GM20000 (cell line): ENCODE measurements around the gene SLC18A3.

Experiments
- DNase-seq: peaks from one replicate; pipeline ENCODE4 v3.0.0; 2012; ENCODE audit warnings: low spot score
- TF ChIP-seq, protein P1 (sequence below): IDR thresholded peaks from 2 replicates; pipeline ENCODE4 v1.5.1; 2012; ENCODE audit warnings: mild to moderate bottlenecking, control low read depth; ENCODE audit errors: extremely low read depth, missing control alignments

SLC18A3 gene

DNA sequence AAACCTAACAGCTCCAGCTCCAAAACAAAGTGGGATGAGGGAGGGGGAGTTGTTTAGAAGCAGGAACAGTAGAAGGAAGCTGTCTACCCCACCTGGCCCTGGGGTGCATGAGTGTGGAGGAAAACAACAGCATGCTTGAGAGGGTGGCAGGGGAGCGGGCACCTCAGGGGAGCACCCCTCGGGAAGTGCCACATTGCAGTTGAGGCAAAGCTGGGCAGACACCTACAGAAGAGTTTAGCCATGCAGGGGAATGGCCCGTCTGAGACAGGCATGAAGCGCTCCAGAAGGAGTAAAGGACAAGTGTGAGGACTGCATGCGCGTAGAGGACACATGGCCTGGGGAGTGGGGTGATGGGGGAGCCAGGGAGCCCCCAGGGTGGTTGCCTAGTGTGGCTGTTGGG, 21.9 kb downstream of the SLC18A3 start:
- TF ChIP-seq, protein P1, sequence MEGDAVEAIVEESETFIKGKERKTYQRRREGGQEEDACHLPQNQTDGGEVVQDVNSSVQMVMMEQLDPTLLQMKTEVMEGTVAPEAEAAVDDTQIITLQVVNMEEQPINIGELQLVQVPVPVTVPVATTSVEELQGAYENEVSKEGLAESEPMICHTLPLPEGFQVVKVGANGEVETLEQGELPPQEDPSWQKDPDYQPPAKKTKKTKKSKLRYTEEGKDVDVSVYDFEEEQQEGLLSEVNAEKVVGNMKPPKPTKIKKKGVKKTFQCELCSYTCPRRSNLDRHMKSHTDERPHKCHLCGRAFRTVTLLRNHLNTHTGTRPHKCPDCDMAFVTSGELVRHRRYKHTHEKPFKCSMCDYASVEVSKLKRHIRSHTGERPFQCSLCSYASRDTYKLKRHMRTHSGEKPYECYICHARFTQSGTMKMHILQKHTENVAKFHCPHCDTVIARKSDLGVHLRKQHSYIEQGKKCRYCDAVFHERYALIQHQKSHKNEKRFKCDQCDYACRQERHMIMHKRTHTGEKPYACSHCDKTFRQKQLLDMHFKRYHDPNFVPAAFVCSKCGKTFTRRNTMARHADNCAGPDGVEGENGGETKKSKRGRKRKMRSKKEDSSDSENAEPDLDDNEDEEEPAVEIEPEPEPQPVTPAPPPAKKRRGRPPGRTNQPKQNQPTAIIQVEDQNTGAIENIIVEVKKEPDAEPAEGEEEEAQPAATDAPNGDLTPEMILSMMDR: no peak
- DNase-seq: no peak

GRCh38 chr10:49632406-49633317, 22.6 kb downstream of the SLC18A3 start:
- no peak for DNase-seq
- TF ChIP-seq, protein P1: no peak

GRCh38 chr10:49633327-49634068, 23.4 kb downstream of the SLC18A3 start:
- TF ChIP-seq, protein P1: no peak
- no peak for DNase-seq

DNA sequence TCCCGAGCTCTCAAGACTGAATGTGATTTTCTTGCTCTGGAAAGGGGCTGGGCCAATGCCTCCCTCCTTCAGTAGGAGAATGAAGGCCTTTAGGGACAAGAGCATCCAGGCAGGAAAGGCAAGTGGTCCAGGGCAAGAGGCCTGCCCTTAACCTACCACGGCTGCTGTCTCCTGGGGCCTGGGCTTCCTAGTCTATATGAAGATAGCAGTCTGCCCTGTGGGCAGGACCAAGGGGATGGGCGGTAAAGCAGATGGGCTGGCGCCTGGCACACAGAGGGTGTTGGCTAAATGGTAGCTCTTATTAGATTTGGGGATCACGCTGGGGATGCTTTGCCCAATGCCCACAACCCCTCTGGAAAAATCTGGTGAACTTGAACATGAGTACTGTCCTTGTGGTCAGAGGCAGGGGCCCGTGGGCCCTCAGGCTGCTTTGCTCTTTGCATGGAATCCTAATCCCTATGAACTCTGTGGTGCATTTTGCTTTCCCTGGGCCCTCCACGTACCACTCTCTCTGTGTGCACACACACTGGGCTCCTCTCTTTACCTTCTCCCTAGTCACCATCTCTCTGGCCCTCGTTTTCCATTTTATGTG, 24.1 kb downstream of the SLC18A3 start:
- no peak for DNase-seq
- TF ChIP-seq, protein P1: no peak

DNA sequence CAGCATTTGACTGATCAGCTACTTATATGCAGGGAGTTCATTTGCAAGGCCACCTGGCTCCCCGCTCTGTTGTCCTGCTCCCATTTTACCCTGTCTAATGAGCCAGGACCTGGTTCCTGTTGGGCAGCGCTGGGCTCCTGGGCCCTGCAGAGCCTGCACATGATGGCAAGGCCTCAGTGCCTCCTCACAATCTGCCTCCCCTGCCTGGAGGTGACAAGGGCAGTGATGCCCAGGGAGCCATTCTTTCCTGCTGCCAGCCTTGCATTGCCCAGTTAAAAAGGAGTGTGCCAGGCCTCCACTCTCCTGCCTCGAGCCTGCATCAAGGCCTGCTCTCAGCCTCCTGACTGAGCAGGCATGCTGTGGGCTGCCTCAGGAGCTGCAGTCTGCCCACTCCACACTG, 32.2 kb downstream of the SLC18A3 start:
- TF ChIP-seq, protein P1: no peak
- DNase-seq: no peak

DNA sequence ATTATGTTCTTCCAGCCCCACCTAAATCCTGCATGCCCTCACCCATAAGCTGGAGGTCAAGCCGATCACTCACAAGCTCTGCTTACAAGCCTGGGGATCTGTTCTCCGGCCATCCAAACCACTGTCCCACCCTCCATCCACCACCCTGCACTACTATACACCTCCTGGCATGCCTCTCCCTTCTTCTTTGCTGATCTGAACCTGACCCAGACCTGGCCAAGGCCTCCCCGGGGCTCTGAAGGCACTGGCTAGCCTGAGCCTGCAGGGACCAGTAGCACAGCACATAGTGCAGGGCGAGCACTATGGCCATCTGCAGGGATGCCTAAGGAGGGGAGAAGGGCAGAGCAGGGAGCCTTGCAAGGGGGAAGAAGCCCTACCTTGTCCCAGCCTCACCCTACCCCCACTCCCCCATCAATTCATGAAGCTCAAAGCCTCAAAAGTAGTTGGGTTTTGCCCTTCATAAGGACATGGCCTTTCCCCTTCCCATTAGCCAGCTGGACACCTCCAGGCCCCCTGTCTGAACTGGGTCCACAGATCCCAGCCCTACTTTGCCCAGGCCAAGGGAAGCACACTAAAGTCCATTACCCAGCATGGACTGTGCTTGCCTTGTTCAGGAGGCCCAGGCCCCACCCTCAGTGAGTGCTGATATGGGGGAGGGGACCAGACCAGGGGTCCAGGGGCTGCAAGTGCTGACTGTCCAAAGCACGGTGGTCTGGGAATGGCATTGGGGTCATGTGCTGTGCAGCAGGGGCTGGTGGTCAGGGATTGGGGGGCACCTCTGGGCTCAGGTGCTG, 33.3 kb downstream of the SLC18A3 start:
- TF ChIP-seq, protein P1: no peak
- DNase-seq: no peak
